GM21737 (cell line): Measurements from ENCODE around the gene PSG7.
"Not testable (repeated sequence)": the region's sequence is repeated elsewhere in the genome, so short reads cannot be mapped to it uniquely, and the experiment has no call there.

Experiments used
- ATAC-seq: cut with Tn5 transposase; IDR thresholded peaks from one replicate; pipeline ENCODE4 v1.9.1; 2021; ENCODE audit warnings: mild to moderate bottlenecking, moderate library complexity; ENCODE audit not compliant: unreplicated experiment

Gene PSG7

GRCh38 chr19:42916931-42917330, 20.1 kb downstream of the PSG7 start:
- ATAC-seq, result not testable (repeated sequence)

GRCh38 chr19:42913516-42913915, 23.5 kb downstream of the PSG7 start:
- not testable (repeated sequence) for ATAC-seq

DNA sequence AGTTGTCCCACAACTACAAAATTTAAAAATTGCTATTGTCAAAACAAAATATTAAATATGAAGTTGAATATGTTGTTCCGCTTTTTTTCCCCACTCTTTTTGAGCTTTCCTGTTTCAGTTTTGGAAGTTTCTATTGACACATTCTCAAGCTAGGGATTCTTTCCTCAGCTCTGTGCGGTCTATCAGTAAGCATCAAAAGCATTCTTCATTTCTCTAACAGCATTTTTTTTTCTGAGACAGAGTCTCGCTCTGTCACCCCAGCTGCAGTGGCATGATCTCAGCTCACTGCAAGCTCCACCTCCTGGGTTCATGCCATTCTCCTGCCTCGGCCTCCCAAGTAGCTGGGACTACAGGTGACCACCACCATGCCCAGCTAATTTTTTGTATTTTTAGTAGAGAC, 24.1 kb downstream of the PSG7 start:
- ATAC-seq, result not testable (repeated sequence)

DNA sequence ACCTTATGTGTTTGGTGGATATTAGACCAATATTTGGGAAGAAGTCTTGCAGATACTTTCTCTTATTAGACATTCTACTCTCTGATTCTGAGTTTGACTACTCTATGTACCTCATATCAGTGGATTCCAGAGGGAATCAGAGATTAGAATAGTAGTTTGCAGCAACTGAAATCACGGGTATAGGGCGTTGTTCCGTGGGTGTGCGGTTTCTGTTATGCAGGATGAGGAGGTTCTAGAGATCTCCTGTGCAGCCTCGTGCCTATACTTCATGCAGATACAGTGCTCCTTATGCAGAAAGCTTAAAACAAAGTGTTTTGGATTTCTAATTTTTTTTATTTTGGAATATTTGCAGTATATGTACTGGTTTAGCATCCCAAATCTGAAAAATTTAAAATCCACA, 25.3 kb downstream of the PSG7 start:
- not testable (repeated sequence) for ATAC-seq

- ATAC-seq, result not testable (repeated sequence)
Measured at GRCh38 chr19:42906162-42906561, 30.8 kb downstream of the PSG7 start.

DNA sequence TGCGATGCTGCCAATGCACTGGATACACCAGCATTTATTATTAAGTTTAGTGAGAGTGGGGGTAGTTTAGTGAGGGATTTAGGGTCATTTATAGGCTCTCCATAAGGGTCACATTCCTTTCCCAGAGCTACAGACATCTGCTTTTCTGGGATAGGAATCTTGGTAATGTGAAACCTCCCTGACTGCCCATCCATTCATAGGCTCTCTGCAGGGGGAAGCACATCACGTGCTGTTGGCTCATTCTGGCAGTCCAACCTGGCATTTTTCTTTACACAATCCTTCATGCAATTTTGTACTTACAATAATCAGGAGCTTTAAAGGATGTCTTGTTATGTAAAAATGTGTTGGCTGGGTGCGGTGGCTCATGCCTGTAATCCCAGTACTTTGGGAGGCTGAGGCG, 36.4 kb downstream of the PSG7 start:
- ATAC-seq, result not testable (repeated sequence)

GRCh38 chr19:42899674-42900073, 37.3 kb downstream of the PSG7 start:
- not testable (repeated sequence) for ATAC-seq

- ATAC-seq, result not testable (repeated sequence)
Measured at GRCh38 chr19:42899110-42899509, 37.9 kb downstream of the PSG7 start.

GRCh38 chr19:42898656-42899055, 38.4 kb downstream of the PSG7 start:
- not testable (repeated sequence) for ATAC-seq

- not testable (repeated sequence) for ATAC-seq
Measured at GRCh38 chr19:42897729-42898128, 39.3 kb downstream of the PSG7 start.

GRCh38 chr19:42890446-42890845, 46.6 kb downstream of the PSG7 start:
- ATAC-seq, result not testable (repeated sequence)

DNA sequence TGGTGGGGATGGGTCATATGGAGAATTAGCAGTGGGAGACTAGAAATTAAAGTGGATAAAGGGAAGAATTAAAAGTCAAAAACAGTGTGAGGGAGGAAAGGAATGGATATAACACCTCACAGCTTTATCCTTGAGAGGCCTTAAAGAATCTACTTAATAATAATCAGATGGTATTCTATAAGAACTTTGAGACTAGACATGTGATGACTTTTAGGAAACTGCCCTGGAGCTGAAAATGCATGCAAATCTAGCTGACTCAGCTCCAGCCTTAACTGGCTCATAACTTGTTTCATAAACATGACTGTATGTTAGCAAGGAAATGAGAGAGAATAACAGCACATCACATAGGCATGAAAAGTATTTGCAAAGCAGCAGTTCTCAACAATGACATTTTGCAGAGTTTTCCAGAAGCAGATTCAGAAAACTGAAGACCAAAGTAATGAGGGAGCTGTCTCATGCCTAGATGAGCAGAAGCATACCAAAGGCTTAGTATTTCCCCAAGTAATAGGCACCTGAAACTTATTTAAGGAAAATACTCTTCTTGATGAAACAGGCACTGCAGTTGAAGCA, 49.0 kb downstream of the PSG7 start:
- ATAC-seq, result not testable (repeated sequence)

DNA sequence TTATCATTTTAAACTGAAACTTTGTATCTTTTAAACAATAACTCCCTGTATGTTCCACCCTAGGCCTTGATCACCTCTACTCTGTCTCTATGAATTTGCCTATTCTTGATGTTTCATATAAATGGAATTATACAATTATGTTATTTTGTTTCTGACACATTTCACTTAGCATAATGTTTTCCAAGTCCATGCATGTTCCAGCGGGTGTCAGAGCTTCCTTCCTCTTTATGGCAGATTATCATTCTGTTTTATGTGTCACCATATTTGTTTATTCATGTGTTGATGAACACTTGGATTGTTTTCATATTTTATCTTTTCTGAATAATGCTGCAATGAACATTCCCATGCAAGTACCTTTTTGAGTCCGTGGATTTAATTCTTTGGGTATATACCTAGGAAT, 54.3 kb downstream of the PSG7 start:
- ATAC-seq, result not testable (repeated sequence)

GRCh38 chr19:42882010-42882409, 55.0 kb downstream of the PSG7 start:
- not testable (repeated sequence) for ATAC-seq

DNA sequence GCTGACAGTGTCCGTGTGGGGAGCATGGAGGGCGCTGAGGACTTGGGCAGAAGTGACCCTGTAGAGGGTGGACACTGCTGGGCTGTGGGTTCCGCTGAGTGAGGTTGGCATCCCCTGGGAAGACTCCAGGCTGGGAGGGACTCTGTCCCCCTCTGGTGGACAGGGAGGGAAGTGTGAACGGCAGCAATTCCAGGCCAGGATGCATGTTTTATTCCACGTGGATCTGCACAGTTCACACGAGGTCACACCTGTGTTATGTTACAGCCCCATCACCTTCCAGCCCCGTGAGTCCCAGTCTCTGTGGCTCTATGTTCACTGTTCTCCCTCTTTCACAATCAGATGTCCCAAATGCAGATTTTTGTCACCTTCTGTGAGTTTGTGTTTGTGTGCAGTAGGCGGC, 55.7 kb downstream of the PSG7 start:
- not testable (repeated sequence) for ATAC-seq

DNA sequence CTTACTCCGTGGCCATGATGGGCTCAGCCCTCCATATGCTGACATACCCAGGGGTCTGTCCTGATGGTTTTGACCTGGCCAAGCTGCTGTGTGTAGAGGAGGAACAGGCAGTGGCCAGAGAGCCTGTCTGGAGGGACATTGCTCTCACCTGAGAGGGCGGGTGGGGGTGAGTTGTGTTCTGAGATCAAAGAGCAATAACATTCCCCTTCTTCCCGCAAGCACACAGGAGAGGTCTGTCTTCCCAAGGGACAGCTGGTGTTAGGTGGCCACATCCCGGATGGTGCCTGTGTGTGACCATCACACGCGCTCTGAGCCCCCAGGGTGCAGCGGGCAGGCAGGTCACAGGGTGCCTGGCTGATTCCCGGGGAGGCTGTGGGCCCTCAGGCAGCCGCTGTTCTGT, 56.4 kb downstream of the PSG7 start:
- not testable (repeated sequence) for ATAC-seq

- ATAC-seq, result no peak
Measured at GRCh38 chr19:42879613-42880012, 57.4 kb downstream of the PSG7 start, which contains the start of gene PSG1. TSS of gene PSG1 (minus strand) at chr19:42879713. CDS start at chr19:42879581, 132 bp downstream.

DNA sequence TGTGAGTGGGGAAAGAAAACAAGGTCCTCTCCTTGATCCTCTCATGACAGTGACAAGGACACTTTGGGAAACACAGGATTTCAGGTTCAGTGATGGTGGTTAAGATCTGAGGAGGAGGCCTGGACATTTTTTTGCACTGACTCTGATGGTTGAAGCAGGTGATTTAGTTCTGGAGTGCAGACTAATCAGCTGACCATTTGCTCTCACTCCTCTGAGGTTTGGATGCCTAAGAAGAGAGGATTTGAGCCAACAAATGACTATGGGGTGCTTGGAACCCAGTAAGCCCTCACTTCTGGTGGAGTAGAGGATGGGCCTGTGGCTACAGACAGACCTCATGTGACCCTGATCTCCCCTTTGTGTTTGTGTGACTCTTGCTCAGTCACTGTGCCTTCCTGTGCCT, 60.4 kb downstream of the PSG7 start:
- not testable (repeated sequence) for ATAC-seq

DNA sequence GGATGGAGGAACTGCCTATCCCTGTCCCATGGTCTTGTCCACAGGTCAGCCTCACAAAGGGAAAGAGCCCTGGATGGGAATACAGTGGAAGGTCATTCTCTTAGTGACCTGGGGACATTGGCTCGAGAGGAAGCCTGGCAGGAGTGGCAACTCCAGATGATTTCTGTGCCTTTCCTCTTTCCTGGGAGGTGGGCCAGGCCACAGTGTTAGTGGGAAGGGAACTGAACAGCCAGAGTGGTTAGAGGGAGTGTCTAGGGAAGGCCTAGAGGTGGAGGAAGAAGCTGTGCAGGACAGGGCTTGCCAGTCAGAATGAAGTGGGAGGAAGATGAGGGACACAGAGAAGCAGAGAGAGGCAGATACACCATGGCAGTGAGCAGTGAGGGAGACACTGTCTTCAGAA, 61.1 kb downstream of the PSG7 start:
- not testable (repeated sequence) for ATAC-seq

DNA sequence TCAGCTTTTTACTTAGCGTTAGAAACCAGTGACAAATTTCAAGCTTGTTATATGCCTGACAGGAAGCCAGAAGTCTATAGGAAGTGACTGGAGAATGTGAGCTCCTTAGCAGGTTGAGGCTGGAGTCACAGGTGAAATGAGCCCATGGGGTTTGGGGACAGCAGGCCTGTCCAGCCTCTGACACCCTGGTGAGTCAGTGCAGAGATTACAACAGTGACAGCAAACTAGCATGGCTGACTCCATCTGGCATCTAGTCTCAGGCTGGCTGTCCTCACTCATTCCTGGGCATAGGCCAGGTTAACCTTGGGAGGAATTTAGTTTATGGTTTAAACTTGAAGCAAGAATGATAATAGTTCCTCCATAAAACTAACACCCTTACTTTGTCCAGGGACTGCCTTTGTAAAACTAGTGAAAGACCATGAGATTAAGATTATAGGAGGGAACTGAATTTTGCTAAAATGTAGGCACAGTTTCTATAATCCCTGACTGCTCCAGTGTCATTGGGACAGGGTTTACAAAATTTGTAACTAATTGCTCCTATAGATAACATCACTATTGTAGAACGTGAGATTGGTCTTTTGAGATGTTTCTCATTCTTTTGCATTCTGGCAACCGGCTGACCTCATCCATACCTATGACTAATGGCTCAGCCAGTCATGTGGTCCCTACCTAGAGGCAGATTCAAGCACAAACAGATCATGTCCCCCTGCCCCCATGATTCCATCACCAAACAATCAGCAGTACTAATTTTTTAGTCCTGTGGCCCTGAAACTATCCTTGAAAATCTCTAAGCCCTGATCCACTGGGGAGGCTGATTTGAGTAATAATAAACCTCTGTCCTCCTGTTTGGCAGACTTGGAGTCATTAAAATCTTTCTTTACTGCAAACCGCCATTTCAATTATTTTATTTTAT, 61.9 kb downstream of the PSG7 start:
- ATAC-seq, result not testable (repeated sequence)

GRCh38 chr19:42874136-42874535, 62.9 kb downstream of the PSG7 start:
- ATAC-seq, result not testable (repeated sequence)
